ACHN (cell line): ENCODE data around the gene NAA80.
A peak's percentile ranks its signal among the peaks of the same experiment; 100 is the strongest.
"Not testable (repeated sequence)": the region's sequence is repeated elsewhere in the genome, so short reads cannot be mapped to it uniquely, and the experiment has no call there.

Experiments used
- DNase-seq: peaks from one replicate; pipeline ENCODE4 v3.0.0-alpha.2; 2015
- in situ Hi-C: cut with HindIII; loops from 2 replicates; pipeline ENCODE4 v1.10.0; 2017; ENCODE audit warnings: low sequenced_read_pairs, low pct_ligation_motif_present, low pct_unique_long_range_greater_than_20kb

The NAA80 gene

DNA sequence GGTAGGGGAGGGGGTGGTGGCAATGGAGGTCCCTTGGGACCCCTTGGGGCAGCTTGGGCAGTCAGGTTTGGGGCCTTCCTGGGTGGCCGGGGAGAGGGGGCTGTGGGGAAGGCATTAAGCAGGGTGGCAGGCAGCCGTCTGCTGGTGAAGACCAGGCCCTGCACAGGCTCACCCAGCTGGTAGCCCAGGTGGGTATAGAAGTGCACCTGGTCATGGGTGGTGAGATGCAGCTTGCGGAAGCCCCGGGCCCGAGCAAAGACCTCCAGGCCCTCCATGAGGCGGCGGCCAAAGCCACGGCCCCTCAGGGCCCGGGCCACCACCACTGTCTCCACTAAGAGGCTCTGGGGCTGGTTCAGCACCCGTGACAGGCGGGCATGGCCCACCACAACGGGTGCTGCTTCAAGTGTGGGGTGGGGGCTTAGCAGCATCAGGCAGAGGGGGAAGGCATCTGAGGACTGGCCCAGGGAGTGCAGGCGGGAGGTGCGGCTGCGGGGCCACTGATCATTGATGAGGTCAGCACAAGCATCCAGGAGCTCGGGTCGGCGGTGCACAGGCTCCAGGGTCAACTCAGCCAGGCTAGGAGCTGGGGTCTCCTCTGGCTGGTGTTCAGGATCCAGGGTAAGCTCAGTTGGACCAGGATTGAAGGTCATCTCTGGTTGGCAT, 2.4 kb downstream of the NAA80 start:
- in situ Hi-C loops, result no loop called here
- DNase-seq, result no peak

DNA sequence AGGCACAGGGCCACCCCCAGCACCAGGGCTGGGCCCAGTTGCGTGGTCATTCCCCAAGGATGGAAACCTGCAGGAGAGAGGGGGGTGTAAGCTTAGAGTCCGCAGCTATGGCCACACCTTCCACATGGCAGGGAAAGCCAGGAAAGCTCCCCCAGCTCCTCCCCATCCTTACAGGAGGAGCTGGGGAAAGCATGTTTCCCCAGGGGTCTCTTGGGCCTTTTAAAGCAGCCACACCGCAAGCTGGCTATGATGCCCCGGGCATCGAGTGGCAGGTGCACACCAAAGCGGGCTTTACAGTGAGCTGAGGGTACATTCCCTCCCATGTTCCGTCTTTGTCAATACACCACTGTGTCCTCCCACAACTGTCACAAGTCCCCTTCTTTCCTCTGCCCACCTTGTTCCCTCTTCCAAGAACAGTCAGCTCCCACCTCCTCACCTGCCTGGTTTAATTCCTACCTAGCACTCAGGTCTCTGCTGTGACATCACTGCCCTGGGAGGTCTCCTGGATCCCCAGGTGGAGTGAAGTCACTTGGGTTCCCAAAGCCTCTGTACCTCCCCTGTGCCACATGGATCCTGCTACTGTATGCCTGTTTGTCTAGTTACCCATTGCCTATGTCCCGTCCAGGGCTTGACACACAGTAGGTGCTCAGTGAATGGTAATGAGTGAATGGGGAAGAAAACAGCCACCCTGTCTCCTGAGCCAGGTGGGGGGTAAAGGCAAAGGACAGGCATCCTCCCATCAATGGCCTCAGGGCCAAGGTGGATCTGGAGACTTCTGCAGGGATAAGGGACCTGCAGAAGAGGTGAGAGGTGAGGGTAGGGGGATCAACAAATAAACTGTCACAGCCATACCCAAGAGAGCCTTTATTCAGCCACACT, 3.4 kb downstream of the NAA80 start:
- DNase-seq, result no peak
- in situ Hi-C loops, result no loop called here

DNA sequence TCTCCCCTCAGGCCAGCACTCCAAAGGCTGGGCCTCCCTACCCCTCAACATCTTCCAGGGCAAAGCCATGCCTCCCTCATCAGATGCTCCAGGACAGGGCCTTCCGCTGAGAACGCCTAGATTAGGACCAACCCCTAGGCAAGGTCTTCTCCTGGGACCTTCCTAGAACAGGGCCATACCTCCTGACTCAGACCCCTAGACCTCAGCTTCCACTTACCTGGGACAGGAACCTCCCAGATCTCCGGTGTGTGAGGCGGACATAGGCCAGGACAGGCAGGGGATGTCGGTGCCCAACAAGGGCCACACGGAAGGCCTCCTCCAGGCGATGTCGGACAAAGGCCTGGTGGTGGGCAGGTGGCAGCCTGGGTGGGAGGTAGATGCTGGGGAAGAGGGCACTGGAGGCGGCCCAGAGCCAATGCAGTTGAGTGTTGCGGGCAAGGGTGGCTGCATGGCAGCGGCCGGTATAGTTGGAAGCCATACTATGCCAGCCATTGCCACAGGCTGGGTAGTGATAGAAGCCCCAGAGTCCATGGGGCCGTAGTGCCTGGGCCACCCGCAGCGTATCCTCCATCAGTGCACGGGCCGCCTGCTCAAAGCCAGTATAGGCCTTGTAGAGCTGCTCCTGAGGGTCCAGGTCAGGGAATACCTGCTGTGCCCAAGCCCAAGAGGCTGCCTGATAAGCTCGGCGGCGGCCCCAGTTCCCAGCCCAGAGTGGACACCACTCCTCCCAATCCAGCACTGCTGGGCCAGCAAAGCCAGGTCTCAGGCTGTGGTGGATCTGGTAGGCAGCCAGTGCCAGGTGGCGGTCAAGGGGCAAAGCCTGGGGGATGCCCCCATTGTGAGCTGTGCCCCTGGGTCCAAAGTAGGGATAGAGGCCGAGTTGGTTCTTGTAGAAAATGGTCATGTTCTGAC, 4.5 kb downstream of the NAA80 start:
- in situ Hi-C loops, result no loop called here
- DNase-seq, result no peak

DNA sequence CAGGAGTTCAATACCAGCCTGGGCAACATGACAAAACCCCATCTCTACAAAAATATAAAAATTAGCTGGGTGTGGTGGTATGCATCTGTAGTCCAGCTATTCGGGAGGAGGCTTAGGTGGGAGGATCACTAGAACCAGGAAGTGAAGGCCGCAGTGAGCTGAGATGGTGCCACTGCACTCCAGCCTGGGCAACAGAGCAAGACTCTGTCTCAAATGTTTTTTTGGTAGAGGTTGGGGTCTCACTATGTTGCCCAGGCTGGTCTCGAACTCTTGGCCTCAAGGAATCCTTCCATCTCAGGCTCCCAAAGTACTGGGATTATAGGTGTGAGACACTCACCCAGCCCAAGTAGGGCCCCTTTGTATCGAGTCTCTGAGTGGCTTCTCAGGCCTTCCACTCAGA, 5.1 kb downstream of the NAA80 start:
- in situ Hi-C loops, result no loop called here

DNA sequence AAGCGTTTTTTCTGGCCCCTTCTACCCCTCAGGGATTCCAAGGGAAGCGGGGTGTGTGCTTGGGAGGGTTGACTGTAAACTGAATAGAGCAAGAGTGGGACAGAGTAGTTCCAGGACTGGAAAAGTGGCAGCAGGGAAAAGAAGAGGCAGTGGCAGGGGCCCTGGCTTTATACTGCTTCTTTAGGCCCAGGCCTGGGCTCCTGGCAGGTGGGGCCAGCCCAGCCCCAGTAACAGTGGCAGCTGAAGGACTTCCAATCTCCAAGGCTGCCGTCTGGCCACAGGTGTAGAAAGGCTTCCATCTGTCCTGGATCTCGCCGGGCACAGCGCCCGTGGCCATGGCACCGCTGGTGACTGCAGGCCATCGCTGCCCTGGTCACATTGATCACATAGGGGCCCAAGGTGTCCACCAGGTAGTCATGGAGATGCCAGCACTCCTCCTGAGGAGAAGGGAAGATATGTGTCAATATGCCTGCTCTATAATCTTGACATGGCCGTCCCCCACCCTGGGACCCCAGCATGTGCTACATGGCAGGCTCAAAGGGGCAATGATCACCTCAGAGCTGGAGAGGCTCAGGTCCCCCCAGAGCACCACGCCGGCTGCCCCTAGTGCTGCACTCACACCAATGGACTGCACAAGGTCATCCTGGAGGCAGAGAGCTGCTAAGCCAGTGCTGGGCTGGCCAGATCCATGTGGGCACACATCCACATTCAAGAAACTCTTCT, 6.0 kb downstream of the NAA80 start:
- DNase-seq, result no peak

More for the DNA sequence above, 5.1 kb downstream of the NAA80 start:
- DNase-seq, result no peak

DNA sequence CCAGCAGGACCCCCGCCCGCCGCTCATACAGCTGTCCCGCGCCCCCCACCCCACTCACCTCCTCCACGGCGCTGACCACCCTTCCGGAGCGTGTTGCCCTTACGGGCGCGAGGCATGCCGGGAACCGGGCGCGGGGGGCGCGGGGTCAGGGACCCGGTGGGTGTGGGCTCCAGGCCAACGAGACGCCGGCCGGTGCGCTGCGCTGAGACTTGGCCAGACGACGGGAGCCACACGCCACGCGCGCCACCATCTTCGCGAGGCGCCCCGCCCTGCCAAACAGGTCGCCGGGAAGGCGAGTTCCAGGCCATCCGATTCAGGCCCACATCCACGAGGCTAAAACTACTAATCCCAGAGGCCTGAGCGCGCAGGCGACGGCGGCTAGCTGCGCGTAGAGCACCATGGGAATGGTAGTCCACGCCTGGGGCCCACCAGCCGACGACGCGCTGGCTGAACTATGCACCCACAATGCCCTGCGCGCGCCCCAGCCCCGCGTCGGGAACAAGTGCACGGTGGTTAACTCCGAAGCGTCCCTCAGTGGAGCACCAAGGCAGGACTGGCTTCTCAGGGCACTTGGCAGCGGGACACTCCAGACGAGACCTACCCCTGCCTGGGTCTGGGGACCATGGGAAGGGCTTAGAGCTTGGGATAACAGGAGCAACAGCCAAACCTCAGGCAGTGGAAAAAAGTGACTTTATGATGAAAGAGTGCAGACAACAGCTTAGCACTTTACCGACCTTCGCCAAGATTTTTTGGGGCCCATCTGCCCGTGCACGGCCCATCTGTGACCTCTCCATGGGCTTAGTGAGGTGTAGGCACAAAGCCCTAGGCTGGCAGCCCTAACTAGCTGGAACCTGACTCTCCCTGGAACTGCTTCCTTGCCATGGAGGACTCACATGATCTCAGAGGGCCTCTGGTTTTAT, 6.8 kb downstream of the NAA80 start, which contains the start of gene IFRD2:
TSS of gene IFRD2 (minus strand) at position 271 of the 920 bp plus-strand sequence. CDS start at position 116, 155 bp downstream.
- DNase-seq, result peak; percentile 95
- in situ Hi-C loops, result no loop called here

More for the DNA sequence above, 6.0 kb downstream of the NAA80 start:
- in situ Hi-C loops, result no loop called here

DNA sequence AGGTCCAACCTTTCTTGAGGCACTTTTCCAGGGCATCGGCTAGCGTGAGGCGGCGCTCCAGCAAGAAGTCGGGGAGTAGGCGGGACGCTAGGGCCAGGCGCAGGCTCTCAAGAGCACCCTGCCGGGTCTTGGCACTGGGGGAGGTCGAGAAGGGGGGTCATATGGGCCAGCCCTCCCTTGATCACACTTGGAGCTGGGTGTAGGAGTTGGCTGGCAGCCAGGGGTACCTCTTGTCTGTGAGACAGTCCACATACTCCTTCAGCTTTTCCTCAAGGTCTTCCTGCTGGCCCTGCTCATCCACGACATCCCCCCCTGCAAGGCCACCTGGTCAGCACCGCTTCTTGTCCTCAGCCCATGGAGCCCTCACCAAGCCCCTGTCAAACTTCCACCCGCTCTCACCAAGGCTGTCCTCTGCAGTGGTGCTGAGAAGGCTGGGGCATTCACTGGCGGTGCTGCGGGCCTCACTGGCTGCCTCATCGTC, 9.0 kb downstream of the NAA80 start:
- in situ Hi-C loops, result no loop called here
- no peak for DNase-seq

DNA sequence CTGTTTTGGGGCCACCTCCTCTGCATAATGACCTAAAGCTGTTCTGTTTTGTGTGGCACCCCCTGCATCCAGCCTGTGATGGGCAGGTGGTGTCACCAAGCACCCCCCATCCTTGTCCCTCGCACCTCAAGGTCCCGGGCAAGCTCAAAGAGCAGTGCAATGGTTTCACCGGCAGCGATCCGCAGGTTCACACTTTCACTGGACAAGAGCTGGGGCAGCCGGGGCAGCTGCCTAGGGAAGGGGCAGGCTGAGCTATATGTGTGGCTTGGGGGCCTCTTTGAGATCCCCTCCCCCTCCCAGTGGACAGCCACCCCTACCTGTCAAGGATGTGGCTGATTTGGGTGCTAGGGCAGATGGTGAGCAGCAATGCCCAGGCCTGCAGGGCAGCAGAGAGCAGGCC, 10.1 kb downstream of the NAA80 start:
- DNase-seq, result no peak
- in situ Hi-C loops, result no loop called here

DNA sequence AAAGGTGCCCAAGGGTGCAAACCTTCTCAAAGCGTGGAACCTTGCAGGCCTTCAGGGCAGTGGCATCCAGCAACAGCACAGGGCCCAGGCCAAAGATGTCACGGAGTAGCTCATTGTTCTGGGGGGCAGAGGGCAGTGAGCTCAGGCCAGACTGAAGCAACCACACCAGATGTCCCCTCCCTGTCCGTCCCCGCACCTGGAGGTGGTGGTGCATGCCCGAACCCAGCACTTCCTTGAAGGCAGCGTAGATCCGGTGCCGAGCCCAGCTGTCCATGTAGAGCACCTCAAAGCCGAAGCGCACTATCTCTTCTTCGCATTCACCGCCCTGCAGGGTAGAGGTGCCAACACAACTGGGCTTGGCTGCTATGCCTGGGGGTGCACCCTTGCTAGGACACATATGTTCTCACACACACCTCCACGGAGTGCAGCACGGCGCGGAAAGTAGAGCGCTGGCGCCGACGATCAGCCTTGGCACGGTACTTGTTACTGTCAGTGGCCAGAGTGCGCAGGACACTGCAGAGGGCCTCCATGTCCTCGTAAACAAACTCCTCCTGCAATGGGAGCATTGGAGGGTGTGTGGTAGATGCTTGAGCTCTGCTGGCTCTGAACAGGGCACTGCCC, 10.7 kb downstream of the NAA80 start:
- DNase-seq, result no peak
- in situ Hi-C loops, result no loop called here

DNA sequence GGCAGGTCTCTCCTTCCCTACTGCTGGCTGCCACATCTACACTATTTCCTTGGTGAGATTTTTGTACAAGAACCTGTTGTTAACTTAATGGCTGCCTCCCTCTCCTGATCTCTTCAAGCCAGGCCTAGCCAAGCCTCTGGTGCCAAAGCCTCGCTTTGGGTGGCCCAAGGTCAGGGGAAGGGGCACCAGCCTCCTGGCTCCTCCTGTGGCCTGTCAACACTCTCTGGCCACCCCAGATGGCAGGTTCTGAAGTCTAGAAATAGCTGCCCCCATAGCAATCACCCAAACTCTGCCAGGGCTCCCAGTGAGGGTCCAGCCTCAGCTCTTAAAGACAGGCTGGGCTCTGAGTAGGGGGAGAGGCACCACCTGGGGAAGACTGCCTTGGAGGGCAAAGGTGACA, 11.9 kb downstream of the NAA80 start:
- DNase-seq, result no peak
- in situ Hi-C loops, result no loop called here

DNA sequence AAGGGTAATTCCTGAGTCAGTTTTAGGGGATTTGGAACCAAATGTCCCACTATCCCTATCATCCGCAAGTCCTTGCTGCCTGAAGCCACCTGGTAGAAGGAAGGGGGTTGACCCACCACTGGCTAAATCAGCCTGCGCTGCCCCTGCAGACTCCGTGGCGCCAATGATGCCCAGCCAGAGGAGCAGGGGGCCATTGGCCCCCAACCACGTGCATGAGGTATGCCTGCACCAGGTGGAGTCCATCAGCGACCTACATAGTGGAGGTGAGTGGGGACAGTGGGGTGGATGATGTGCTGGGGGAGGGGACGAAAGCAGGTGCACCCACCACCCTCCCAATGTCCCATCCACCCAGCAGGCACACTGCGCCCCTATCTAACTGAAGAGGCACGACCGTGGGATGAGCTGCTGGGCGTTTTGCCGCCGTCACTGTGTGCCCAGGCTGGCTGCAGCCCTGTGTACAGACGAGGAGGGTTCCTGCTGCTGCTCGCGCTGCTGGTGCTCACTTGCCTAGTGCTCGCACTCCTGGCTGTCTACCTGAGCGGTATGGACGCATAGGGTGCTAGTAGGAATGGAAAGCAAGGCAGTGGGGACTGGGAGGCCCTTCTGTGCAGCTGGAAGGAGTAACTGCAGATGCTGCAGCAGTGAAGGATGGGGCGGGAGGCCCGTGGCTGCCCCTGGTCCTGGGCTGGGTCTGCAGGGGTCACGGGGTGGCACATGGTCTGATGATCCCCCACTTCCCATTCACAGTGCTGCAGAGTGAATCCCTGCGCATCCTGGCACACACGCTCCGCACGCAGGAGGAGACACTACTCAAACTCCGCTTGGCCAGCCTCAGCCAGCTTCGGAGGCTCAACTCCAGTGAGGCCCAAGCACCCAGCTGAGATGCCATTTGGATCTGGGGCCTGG, 12.6 kb downstream of the NAA80 start:
- in situ Hi-C loops, result no loop called here

DNA sequence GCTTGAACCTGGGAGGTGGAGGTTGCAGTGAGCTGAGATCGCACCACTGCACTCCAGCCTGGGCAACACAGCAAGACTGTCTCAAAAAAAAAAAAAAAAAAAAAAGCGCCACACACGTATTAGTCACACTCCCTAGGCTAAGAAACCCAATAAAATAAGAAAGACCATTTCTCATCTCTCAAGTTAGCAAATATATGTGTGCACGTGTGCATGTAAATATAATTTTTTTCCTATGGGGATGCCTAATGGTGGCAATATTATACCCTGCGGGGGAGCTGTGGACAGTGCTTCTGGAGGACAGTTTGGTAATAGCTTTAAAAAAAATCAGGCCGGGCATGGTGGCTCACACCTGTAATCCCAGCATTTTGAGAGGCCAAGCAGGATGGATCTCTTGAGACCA, 15.1 kb downstream of the NAA80 start:
- in situ Hi-C loops, DNase-seq: not testable (repeated sequence)

More for the DNA sequence above, 12.6 kb downstream of the NAA80 start:
- no peak for DNase-seq

DNA sequence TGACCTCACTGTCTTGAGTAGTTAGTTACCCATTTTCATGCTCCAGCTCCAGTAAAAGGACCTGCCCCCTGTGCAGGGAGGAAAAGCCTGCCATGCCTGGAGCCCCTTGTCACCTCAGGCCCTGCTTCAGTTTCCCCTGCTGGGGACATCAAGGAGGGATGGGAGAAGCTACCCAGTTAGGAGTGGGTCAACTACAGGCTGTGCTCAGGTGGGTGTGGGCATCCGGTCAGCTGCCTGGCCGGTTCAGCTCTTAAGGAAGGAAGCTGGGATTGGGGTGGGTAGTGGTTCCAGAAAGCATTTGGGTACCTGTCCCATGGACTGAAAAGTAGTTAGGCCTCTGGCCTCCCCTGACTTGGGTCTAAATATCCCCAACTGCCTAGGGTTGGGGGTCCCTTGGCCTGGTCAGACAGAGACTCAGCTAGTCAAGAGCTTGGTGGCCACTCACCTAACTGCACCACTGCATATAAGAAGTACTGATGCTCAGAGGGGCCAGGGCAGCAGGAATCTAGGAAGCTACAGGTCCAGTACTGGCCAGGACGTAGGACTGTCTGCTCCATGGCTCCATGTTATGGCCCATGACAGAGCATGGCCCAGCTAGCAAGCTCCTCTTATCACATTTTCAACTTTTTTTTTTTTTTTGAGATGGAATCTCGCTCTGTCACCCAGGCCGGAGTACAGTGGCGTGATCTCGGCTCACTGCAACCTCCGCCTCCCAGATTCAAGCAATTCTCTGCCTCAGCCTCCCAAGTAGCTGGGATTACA, 19.8 kb downstream of the NAA80 start:
- no peak for DNase-seq
- in situ Hi-C loops, result no loop called here

DNA sequence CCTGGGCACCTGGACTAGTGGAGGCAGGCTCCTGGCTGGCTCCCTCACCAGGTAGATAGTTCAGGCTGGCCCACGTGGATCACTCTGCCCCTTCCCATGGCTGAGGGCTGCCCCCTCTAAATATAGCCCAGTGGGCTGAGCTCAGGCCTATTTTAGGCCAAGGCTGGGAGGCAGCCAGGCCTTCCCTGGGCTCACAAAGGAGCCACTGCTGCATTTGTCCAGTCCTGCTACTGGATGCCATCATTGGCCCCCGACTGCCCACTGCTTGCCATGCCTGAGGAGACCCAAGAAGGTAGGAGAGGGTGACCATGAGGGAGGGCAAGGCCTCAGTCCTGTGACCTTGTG, 20.4 kb downstream of the NAA80 start, which contains the start of gene LSMEM2:
TSS of gene LSMEM2 (plus strand) at position 208 of the 345 bp plus-strand sequence. CDS start at position 235, 27 bp downstream.
- in situ Hi-C loops, result no loop called here
- no peak for DNase-seq
